Ovary (tissue), 9 donors: ENCODE measurements around the gene DISC1. TPM values are rescaled to one million over a fixed set of nuclear protein-coding genes. Genes with fewer than 3 reads are reported as not detected.

Experiments
- DNase-seq, 5 donors: peaks; one replicate each; pipeline ENCODE4 v3.0.0-alpha.2; 2019 to 2020
- H3K27ac ChIP-seq, 2 donors: fragments of 200-600 bp; one replicate each; pipeline versions ENCODE4 v1.5.1 to v1.8.0; 2019 to 2022
- H3K27me3 ChIP-seq: fragments of 200-600 bp; one replicate; pipeline ENCODE4 v1.8.0; 2022
- H3K36me3 ChIP-seq: fragments of 200-600 bp; sonication (generic); one replicate; pipeline ENCODE4 v1.5.1; 2019
- H3K4me1 ChIP-seq: one replicate; pipeline ENCODE4 v1.8.1; 2013; ENCODE audit warnings: mild to moderate bottlenecking, moderate library complexity; ENCODE audit not compliant: insufficient read depth
- H3K4me3 ChIP-seq: fragments of 200-600 bp; sonication (generic); one replicate; pipeline ENCODE4 v1.5.1; 2017
- H3K9me3 ChIP-seq, 2 donors: fragments of 200-600 bp in 1 of 2; sonication (generic) in 1 of 2; one replicate each; pipeline versions ENCODE4 v1.5.1 to v1.8.1; 2013 to 2019; ENCODE audit warnings: mild to moderate bottlenecking in 1 of 2, moderate library complexity in 1 of 2
- EP300 ChIP-seq: sonication (generic); formaldehyde crosslinking; IDR thresholded peaks from one replicate; pipeline ENCODE4 v1.6.1; 2017; ENCODE audit warnings: antibody characterized with exemption
- POLR2A ChIP-seq: fragments of 450-650 bp; IDR thresholded peaks from one replicate; pipeline ENCODE4 v1.6.1; 2017; ENCODE audit warnings: antibody characterized with exemption, mild to moderate bottlenecking, moderate library complexity
- WGBS, 3 donors: extraction: QIAGEN DNeasy Blood & Tissue Kit in 1 of 3; methylation state at CpG; one replicate each; pipeline versions ENCODE4 v1.1.5 to v1.1.7; 2013 to 2017; 5-methylcytosine and 5-hydroxymethylcytosine counted together
- intact Hi-C, 4 donors: fragments of 100-400 bp; cut with DNase I; formaldehyde crosslinking; loops; one replicate each; pipeline versions ENCODE4 v1.11.0 to v1.15.1; 2022 to 2023
- polyA plus RNA-seq, 2 donors: library from polyadenylated mRNA; stranded (reverse); fragments of 200-250 nt in 1 of 2; fragments of 350-450 nt in 1 of 2; fragmentation: Illumina TruSeq in 1 of 2; extraction: RNeasy Lipid Tissue Mini Kit (QIAGEN cat#74804) in 1 of 2; gene quantifications; one replicate each; pipeline ENCODE4 v1.2.3, GENCODE V29; 2013 to 2014
- total RNA-seq, 7 donors: library from RNA; depleted of rRNA in 2 of 7; stranded (reverse); fragments of >200 nt in 2 of 7; fragmentation: NEBNext Ultra II Directional in 3 of 7; extraction: Animal tissue kit (Norgen Biotek cat#: 25700) in 3 of 7; gene quantifications; one replicate each; pipeline versions ENCODE4 v1.1.0 to v1.2.4, GENCODE V29; 2016 to 2023
- TF ChIP-seq, protein P1 (sequence below), 3 donors: fragments of 450-650 bp in 2 of 3; fragments of 200-600 bp in 1 of 3; IDR thresholded peaks; one replicate each; pipeline versions ENCODE4 v1.5.1 to v1.8.0; 2016 to 2022; ENCODE audit warnings: antibody characterized with exemption in 3 of 3, mild to moderate bottlenecking in 1 of 3
- donor health status: DM: no; HTN: no; CAD: no; lungs with moderate emphysema.
- donor health status: DM: no; HTN: no; CAD: no.
- donor health status: Bipolar disorder and iron deficiency.
- donor health status: DM: yes; HTN: yes; CAD: no.
- donor health status: DM: no; HTN: no; CAD: no.
- donor health status: DM: yes; HTN: yes; CAD: no.

Gene DISC1
- total and polyA plus RNA-seq, 9 donors = 3.0 to 24.3 (median 13.0) TPM

DNA sequence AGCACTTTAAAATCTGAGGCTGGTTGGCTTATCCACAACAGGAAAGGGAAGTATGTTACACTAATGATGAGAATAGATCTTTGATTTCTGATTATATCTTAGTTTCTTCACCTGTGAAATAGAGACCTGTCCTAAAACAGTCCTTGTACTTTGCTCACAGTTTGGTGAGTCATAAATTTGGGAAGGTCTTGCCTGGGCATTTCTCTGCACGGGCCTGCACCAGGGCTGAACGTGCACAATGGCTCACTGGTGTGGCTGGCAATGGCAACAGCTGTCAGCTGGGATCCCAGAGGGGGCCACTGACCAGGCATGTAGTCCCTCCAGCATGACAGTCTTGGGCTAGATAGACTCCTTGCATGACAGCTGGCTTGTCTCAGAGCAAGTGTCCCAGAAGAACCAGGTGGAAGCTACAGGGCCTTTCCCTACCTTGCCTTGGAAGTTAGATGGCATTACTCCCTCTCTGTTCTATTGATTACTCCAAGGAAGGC lies 367.4 kb downstream of the DISC1 start:
- intact Hi-C loops = no loop called here
- WGBS, 3 donors = 90 to 93% (median 91%) methylated on average over 2 of the region's 2 CpGs
- Histone ChIP-seq H3K4me3 (no peak overlapping the region), H3K36me3 (no peaks in the 10 kb centered on the region), H3K27ac (no peak overlapping the region), H3K4me1 (no peaks in the 10 kb centered on the region), H3K9me3 (no peaks in the 10 kb centered on the region), H3K27me3 (no peaks in the 10 kb centered on the region)
- DNase-seq = no peak
- TF ChIP-seq POLR2A (no peak), EP300 (no peak)
- TF ChIP-seq, protein P1, sequence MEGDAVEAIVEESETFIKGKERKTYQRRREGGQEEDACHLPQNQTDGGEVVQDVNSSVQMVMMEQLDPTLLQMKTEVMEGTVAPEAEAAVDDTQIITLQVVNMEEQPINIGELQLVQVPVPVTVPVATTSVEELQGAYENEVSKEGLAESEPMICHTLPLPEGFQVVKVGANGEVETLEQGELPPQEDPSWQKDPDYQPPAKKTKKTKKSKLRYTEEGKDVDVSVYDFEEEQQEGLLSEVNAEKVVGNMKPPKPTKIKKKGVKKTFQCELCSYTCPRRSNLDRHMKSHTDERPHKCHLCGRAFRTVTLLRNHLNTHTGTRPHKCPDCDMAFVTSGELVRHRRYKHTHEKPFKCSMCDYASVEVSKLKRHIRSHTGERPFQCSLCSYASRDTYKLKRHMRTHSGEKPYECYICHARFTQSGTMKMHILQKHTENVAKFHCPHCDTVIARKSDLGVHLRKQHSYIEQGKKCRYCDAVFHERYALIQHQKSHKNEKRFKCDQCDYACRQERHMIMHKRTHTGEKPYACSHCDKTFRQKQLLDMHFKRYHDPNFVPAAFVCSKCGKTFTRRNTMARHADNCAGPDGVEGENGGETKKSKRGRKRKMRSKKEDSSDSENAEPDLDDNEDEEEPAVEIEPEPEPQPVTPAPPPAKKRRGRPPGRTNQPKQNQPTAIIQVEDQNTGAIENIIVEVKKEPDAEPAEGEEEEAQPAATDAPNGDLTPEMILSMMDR (IDR thresholded peaks at IDR 0.05) = no peak

GRCh38 chr1:231998791-231999190 lies 372.2 kb downstream of the DISC1 start:
- TF ChIP-seq POLR2A = no peak
- intact Hi-C loops = no loop called here
- WGBS, 3 donors = 97 to 100% (median 97%) methylated on average over 2 of the region's 2 CpGs
- no peak overlapping the region for H3K4me3 ChIP-seq
- no peak overlapping the region for H3K27ac ChIP-seq
- no peaks in the 10 kb centered on the region for H3K9me3 ChIP-seq
- H3K4me1 ChIP-seq = no peaks in the 10 kb centered on the region
- H3K27me3 ChIP-seq = no peaks in the 10 kb centered on the region
- H3K36me3 ChIP-seq = no peaks in the 10 kb centered on the region
- no peak for DNase-seq

GRCh38 chr1:232005300-232005699 lies 378.7 kb downstream of the DISC1 start:
- H3K4me1 ChIP-seq = no peaks in the 10 kb centered on the region
- TF ChIP-seq, protein P1 (IDR thresholded peaks at IDR 0.05) = no peak
- TF ChIP-seq POLR2A (no peak), EP300 (no peak)
- H3K27ac ChIP-seq = no peak overlapping the region
- no peak overlapping the region for H3K4me3 ChIP-seq
- intact Hi-C loops = no loop called here
- DNase-seq = no peak
- H3K36me3 ChIP-seq = no peaks in the 10 kb centered on the region
- no peaks in the 10 kb centered on the region for H3K27me3 ChIP-seq
- 72 to 96% (median 94%) methylated on average over 1 of the region's 1 CpG for WGBS, 3 donors
- H3K9me3 ChIP-seq = no peaks in the 10 kb centered on the region

DNA sequence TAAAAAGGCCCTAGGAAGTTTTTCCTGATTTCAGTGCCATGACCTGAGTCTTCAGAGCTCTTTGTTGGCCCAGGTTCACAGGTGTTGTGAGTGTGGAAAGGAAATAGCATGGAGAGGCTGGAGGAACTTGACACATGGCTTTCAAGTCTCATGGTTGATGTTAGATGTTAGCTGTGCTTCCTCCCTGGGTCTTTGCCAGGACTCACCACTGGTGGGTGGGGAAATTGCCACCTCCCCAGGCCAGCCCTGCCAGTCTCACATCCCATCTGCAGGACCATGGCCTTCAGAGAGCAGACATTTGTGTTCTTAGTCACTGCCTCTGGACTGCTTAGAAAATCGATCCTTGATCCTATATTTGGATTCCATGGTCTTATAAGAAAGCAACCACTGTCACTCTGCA lies 383.2 kb downstream of the DISC1 start:
- no peak overlapping the region for H3K4me3 ChIP-seq
- no peaks in the 10 kb centered on the region for H3K36me3 ChIP-seq
- TF ChIP-seq EP300 (no peak), POLR2A (no peak)
- TF ChIP-seq, protein P1 (IDR thresholded peaks at IDR 0.05) = no peak
- no peak for DNase-seq
- no peaks in the 10 kb centered on the region for H3K27me3 ChIP-seq
- no peaks in the 10 kb centered on the region for H3K9me3 ChIP-seq
- H3K27ac ChIP-seq = no peak overlapping the region
- peaks cover 3% of the 10 kb centered on the region for H3K4me1 ChIP-seq
- 73 to 94% (median 79%) methylated on average over 1 of the region's 1 CpG for WGBS, 3 donors
- intact Hi-C loops = no loop called here

GRCh38 chr1:232011961-232012360 lies 385.4 kb downstream of the DISC1 start:
- H3K4me3 ChIP-seq = no peak overlapping the region
- no peaks in the 10 kb centered on the region for H3K36me3 ChIP-seq
- no peak overlapping the region for H3K27ac ChIP-seq
- WGBS, 3 donors = 85 to 93% (median 87%) methylated on average over 6 of the region's 6 CpGs
- peaks cover 6% of the 10 kb centered on the region for H3K4me1 ChIP-seq
- TF ChIP-seq, protein P1 (IDR thresholded peaks at IDR 0.05) = no peak
- TF ChIP-seq EP300 = no peak
- TF ChIP-seq POLR2A = no peak
- DNase-seq = no peak
- H3K9me3 ChIP-seq = no peaks in the 10 kb centered on the region
- intact Hi-C loops = no loop called here
- H3K27me3 ChIP-seq = no peaks in the 10 kb centered on the region
